HEK293 (cell line): ENCODE data around the gene PMAIP1.
A peak's percentile ranks its signal among the peaks of the same experiment; 100 is the strongest.

Source experiments
- CTCF ChIP-seq: fragments of 450-650 bp; formaldehyde crosslinking; IDR thresholded peaks from 2 replicates; pipeline ENCODE4 v1.5.1; 2016; ENCODE audit warnings: missing biosample characterization, missing genetic modification characterization
- ELK4 ChIP-seq: IDR thresholded peaks from 2 replicates; pipeline ENCODE4 v1.6.1; 2011; ENCODE audit warnings: mild to moderate bottlenecking, low read depth, low read length, borderline replicate concordance
- HOXA7 ChIP-seq: sonication (generic); formaldehyde crosslinking; IDR thresholded peaks from 2 replicates; pipeline ENCODE4 v1.8.1; 2022; ENCODE audit warnings: missing genetic modification reagents, borderline replicate concordance
- KLF17 ChIP-seq: fragments of 450-650 bp; formaldehyde crosslinking; IDR thresholded peaks from 2 replicates; pipeline ENCODE4 v1.5.1; 2016; ENCODE audit warnings: missing biosample characterization, missing genetic modification characterization
- KLF7 ChIP-seq: fragments of 450-650 bp; formaldehyde crosslinking; IDR thresholded peaks from 2 replicates; pipeline ENCODE4 v1.5.1; 2016; ENCODE audit warnings: missing biosample characterization, missing genetic modification characterization, borderline replicate concordance
- ZBTB7A ChIP-seq: fragments of 450-650 bp; formaldehyde crosslinking; IDR thresholded peaks from 2 replicates; pipeline ENCODE4 v1.5.1; 2016; ENCODE audit warnings: low read depth, missing biosample characterization, missing genetic modification characterization
- ZNF112 ChIP-seq: fragments of 450-650 bp; formaldehyde crosslinking; IDR thresholded peaks from 2 replicates; pipeline ENCODE4 v1.5.0; 2017; ENCODE audit warnings: missing biosample characterization, missing genetic modification characterization
- ZNF121 ChIP-seq: fragments of 450-650 bp; formaldehyde crosslinking; IDR thresholded peaks from 2 replicates; pipeline ENCODE4 v1.5.1; 2016; ENCODE audit warnings: missing biosample characterization, missing genetic modification characterization
- ZNF302 ChIP-seq: fragments of 450-650 bp; formaldehyde crosslinking; IDR thresholded peaks from 2 replicates; pipeline ENCODE4 v1.5.1; 2016; ENCODE audit warnings: missing biosample characterization, missing genetic modification characterization, low read depth
- ZNF354C ChIP-seq: fragments of 450-650 bp; formaldehyde crosslinking; IDR thresholded peaks from 2 replicates; pipeline ENCODE4 v1.5.1; 2016; ENCODE audit warnings: missing biosample characterization, missing genetic modification characterization, low read depth, borderline replicate concordance
- ZNF449 ChIP-seq: fragments of 450-650 bp; formaldehyde crosslinking; IDR thresholded peaks from 2 replicates; pipeline ENCODE4 v1.5.1; 2017; ENCODE audit warnings: missing biosample characterization, mild to moderate bottlenecking, missing genetic modification characterization, moderate library complexity
- ZNF610 ChIP-seq: fragments of 450-650 bp; formaldehyde crosslinking; IDR thresholded peaks from 2 replicates; pipeline ENCODE4 v1.5.1; 2016; ENCODE audit warnings: missing biosample characterization, missing genetic modification characterization, borderline replicate concordance
- ZNF639 ChIP-seq: fragments of 450-650 bp; formaldehyde crosslinking; IDR thresholded peaks from 2 replicates; pipeline ENCODE4 v1.5.1; 2016; ENCODE audit warnings: missing biosample characterization, missing genetic modification characterization
- ZNF837 ChIP-seq: fragments of 450-650 bp; formaldehyde crosslinking; IDR thresholded peaks from 2 replicates; pipeline ENCODE4 v1.5.1; 2016; ENCODE audit warnings: missing biosample characterization, missing genetic modification characterization

- TF ChIP-seq ZNF639 (tag by site-specific recombination), result no peak
- no peak for TF ChIP-seq CTCF (tag by site-specific recombination)
- no peak for TF ChIP-seq ZNF112 (tag by site-specific recombination)
- TF ChIP-seq KLF7, result no peak
- TF ChIP-seq KLF17, result no peak
- no peak for TF ChIP-seq ZNF121
- TF ChIP-seq ZNF449, result peak; percentile 64; the same call in 1 of the 2 replicates
- TF ChIP-seq ZNF354C, result no peak
- TF ChIP-seq ZBTB7A (tag by site-specific recombination), result no peak
- TF ChIP-seq ZNF837 (tag by site-specific recombination), result no peak
- TF ChIP-seq HOXA7 (CRISPR knock-in tag), result no peak
- TF ChIP-seq ELK4, result no peak
- no peak for TF ChIP-seq ZNF610
- TF ChIP-seq ZNF302 (tag by site-specific recombination), result no peak
Measured at GRCh38 chr18:59902993-59903610, 3.3 kb downstream of the PMAIP1 start.
